Stimulated activated naive CD8-positive, alpha-beta T cell treated with anti-CD3 and anti-CD28 coated beads, Interleukin-15, Interleukin-2, amounts not matched to agents 100 U/mL and 50 U/mL, for 24 hours (primary cell): Measurements from ENCODE around the gene AGMO.

Source experiments
- ATAC-seq: fragments of 150-1000 bp; cut with Tn5 transposase; one replicate; pipeline ENCODE4 v1.10.0; 2021
- DNase-seq: peaks from one replicate; pipeline ENCODE4 v3.0.0; 2021

Gene AGMO

DNA sequence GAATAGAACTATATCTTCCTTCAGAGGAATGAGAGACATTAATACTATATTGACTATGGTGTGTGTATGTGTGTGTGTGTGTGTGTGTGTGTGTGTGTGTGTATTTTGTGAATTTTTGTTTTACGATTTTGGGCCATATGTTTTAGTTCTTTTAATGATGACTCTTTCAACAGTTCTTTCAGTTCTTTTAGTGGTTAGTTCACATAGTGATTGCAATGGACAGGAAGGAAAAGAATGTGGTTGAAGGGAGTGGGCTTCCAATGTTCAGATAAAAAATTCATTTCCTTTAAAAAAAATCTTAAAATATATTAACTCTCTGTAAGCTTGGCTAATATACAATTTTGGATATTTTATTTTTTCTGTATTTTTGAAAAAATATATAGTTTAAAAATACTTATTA lies 343.6 kb downstream of the AGMO start:
- no peak for DNase-seq
- no peak for ATAC-seq

DNA sequence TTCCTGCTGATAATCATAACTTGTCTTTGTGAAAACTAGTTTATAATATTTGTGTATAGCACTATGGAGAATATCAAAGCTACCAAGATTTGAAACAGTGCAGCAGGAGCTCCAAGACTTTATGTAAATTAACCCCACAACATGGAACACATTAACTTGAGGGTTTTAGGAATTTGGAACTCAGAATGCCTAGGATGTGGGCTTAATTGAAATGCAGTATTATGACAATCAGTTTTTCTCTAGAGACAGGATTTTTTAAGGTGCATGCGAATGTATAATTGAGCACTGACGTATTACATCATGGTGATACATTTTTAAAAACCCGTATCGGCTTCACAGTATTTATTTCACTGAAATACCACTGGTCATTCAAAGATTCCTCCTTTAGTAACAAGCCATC lies 346.2 kb downstream of the AGMO start:
- DNase-seq: no peak

DNA sequence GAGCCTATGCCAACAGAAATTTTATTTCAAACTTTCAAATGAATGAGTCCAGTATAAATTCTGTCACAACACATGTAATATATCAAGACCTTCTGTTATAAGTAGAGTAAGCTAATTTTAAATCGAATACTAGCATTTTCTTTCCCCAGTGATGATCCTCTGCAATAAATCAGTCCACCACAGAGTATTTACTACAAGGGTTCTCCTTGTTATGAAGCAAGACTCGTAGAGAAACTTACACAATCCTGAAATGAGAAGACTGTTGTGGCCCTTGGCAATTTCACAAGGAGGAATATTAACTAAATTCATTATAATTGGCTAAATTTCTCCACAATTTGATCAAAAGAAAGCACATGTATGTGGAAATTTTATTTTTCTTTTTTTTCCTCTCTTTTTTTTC lies 346.8 kb downstream of the AGMO start:
- DNase-seq (no peak), ATAC-seq (no peak)

More for the DNA sequence above, 346.2 kb downstream of the AGMO start:
- no peak for ATAC-seq

DNA sequence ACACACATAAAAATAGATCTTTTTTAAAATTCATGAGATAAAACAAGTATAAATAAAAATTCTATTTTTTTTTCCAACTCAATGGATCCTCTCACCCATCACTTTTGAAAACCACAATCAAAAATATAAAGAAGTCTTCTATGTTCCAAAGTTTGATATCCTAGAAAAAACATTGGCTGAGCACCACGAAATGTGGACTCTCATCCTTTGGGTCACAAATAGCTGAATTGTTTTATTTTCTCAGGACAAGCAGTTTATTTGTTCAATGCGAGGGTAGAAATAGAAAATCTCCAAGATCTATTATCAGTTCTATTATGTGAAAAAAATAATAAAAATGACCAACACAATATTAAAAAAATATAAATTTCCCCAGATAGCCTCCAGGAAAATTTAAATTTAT lies 348.7 kb downstream of the AGMO start:
- ATAC-seq (no peak), DNase-seq (no peak)

DNA sequence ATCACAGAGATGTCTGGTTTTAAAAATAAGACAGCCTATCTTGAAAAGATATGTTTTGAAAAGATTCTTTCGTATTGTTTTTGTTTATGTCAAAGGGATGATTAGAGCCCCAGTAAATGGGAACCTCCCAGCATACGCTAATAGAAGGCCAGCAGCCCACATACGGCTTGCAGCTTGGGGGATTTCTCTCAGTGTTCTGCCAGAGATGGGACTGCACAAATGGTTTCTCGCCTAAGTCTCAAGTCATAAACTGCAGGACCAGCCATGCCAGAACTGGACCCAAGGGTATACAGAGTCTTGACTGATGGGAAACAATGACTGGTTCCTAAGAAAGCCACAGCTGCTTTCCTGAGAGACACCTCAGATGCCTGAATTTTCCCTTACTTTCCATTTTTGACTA lies 352.4 kb downstream of the AGMO start:
- DNase-seq (no peak), ATAC-seq (no peak)

DNA sequence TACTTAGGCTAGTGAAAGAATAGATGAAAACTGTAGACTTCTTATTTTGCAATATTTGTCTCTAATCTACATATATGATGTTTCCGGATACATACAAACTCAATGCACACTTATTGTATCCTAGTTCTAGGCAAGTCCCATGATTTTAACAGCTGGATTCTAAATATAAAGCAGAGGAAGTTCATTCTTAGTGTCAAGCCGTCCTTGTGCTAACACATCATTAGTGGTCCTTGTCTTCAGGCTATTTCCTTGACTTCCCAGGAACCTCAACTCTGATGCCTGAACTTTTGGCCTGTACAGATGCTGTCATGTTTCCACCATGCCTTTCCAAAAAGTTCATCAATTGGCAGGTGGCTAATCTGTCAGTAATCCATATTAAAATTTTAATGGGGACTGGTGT lies 357.4 kb downstream of the AGMO start:
- ATAC-seq: no peak

DNA sequence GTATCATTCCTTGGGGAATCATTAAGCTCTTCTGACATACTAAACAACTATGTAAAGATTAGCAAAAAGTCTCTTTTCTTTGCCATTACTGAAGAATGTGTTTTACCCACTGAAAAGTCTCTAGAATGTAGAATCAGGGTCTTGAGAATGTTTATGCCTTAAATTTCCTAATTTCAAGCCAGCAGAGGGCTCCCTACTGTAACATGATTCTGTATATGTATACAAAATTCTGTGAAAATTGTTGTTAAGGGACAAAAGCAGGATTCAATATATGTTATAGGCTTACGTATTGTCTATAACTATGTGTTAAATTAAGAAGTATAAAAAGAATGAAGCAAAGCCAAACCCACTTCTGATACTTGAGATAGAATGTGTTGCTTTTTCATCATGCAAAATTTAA lies 362.3 kb downstream of the AGMO start:
- DNase-seq (no peak), ATAC-seq (no peak)

More for the DNA sequence above, 357.4 kb downstream of the AGMO start:
- DNase-seq: no peak

DNA sequence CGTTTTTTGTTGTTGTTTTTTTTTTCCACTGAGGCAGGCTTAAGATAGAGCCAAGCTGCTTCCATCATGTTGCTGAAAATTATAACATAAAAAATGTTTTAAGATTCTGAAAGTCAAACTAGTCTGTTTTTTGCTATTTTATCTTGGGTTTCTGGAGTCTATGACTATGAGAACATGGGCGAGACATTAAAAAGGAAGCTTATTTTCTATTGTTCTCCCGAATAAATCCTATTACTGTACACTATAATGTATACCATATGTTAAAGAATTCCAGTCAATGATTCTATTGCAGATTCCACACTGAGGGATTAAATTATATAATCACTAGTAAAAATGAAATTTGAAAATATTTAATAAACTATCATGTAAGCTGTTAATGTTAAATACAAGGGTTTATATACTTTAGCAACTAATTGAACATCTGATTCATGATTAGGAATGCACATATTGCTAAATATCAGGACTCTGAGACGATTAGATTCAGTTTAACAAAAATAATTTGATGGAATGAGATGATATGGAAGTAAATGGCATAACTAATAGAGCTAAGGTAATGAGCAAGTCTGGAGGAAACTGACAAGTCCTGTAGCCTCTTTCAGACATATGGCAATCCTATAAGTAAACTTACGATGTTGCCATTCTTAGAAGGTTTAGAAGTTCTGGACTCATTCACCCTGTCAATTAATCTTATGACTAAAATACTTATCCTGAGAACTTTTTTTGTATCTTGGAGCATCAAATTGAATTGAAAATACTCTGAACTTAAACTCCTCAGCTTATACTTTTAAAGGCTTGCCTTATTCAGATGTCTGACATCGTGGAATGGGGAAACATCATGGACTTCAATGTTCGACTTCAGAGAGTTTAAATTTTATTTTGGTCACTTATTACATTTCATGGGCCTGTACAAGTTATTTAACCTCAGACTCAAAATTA lies 364.5 kb downstream of the AGMO start:
- ATAC-seq (no peak), DNase-seq (no peak)

DNA sequence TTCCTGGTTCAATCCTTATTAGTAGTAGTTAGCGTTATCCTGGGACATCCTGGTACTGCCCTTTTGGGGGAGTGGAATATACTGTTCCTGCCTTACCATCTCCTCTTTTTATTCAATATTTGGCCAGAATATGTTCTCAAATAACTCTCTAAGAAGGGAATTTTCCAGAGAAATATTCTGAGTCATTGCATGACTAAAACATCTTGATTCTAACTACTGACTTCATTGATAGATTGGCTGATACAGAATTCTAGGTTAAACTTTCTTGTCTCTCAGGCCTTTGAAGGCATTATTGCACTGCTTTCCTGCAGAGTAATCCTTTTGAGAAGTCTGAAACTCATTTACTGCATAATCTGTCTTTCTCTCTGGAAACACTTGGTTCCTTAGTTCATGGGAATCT lies 383.8 kb downstream of the AGMO start:
- DNase-seq (no peak), ATAC-seq (no peak)

DNA sequence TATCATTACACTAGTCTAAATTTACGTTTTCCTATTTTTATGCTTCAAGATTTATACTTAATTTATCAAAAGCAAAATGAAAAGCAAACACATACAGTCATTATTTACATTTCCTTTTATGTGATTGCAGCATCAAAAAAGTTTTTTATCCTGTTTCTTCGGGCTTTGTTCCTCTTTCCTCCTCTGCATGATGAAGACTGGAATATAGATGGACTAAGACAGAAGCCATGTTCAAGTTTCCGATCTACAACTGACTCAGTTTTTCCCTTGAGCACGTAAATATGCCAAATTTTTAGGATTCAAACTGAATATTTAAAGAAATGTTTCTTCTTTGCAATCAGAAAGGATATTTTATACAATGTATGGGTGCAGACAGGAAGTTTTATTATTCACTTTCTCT lies 385.7 kb downstream of the AGMO start:
- DNase-seq (no peak), ATAC-seq (no peak)

DNA sequence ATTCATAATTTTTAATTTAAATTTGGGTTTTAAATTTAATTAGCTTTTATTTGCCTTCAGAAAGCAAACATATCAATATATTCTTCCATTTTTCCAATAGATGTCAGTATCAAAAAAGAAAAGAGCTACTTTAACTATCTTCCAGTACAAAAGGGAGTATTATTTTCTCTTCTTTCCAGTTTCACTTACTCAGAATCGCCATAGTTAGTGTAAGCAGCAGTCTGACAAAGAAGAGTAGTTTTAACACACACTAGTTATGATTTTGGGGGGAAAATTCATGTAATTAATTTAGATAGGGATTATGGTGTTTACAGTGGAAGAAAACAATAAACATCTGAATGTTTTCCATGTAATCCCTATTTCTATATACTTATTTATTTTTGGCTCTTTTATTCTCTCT lies 386.7 kb downstream of the AGMO start:
- ATAC-seq (no peak), DNase-seq (no peak)

DNA sequence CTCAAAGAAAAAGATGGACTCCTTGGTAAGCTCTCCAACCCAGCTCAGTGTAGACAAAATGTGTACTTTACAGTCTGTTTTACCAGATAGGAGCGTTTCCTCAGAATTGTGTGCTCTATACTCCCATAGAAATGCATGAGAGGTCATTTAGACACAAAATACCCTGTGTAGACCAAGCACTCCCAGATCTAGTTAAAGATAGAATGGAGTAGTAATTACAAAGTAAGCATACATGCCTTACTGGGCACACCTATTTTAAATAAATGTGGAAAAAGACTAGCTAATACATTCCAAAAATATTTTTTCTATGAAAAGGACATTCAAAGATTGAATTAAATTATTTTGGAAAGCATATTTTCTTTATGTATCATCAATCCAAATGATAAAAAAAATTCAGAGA lies 387.3 kb downstream of the AGMO start:
- no peak for DNase-seq
- ATAC-seq: no peak

DNA sequence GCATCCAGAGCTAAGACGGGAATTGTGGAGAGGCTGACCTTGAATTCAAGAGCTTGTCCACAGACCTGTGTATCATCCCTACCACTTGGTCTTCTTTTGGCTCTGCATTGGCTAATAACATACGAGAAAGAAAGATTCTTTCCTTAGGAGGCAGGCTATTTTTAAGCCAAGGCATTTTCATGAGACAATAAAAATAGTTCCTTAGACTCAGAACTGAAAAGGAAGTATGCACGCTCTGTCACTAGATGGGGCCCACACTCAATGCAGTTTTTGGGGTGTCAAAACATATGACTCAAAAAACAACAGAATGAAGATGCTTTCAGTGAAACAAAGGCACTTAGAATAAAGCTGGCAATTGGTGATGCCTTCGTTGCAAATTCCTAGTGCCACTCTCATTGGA lies 393.3 kb downstream of the AGMO start:
- DNase-seq (no peak), ATAC-seq (no peak)

DNA sequence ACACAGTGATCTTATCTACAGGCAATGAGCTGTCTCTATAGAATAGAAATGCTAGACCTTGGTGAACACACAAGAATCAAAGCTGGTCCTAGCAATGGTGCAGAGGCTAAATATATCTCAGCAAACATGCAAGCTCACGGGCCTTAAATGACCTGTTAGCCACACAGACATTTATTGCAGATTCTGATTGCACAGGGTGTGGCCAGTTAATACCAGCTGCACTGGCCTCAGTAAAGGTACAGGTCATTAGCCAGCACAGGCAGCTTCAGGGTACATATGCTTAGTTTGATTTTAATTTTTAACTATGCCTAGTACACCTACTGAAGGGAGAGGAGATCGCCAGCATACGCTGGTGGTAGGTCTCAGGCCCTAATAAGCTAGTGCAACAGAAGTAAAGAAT lies 393.9 kb downstream of the AGMO start:
- DNase-seq (no peak), ATAC-seq (no peak)

DNA sequence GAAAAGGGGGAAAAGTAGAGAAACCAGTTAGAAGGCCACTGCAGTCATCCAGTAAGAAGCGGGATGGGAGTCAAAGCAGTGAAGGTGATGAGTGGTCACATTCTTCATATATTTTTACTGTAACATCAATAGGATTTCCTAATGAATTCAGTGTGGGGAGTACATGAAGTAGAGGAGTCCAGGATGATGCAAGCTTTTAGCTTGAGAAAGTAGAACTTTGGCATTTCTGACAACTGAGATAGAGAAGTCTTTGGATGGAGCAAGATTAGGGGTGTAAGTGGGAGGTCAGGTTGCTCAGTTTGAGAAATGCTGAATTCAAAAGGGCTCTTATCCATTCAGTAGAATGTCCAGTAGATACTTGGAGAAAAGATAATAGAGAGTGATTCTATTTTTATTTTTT lies 395.2 kb downstream of the AGMO start:
- ATAC-seq (no peak), DNase-seq (no peak)

DNA sequence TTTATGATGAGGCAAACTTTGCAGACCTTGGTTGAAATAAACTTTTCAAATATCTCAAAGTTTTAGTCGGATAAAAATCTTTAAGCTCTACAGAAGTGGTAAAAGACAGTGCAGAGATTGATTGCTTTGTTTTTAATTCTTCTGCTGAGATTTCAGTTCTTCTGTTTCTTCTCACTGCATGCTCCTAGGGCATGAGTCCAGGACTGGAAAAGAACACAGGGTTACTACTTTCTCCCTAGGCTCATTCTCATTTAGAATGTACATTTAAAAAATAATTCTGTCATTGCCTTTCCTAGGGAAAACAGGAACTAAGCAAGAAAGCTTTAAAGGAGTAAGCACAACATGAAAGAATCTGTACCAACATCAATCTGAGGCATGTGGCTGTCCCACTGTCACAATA lies 402.6 kb downstream of the AGMO start:
- no peak for DNase-seq
- no peak for ATAC-seq

DNA sequence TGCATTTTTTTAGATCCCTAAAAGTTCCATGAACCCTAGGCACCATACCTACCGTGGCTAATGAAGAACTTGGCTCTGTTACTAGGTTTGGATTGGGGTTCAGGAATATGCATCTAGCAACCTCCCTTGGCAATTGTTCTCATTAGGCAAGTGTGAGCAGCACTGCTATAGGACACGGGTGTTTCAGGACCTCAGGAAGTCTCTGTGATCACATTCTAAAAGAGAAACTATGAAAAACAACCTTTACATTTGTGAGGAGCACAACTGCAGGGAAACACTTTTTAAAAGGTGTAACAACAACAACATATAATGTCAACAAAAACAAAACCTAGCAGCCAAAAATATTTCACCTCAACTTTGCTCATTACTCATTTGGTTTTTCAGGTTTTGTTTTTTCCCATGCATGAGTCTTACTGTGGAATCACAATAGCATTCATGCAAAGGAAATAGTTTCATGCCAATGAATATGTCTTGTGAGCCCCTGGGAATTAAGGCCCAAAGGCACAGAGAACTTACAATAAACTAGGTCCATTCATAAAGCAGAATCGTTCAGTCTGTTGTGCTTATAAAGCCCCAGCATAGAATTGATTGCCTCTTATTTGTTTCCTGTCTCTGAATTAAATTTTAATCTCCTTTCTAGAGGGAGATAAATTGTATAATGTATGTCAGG lies 403.5 kb downstream of the AGMO start:
- DNase-seq (no peak), ATAC-seq (no peak)
